Fibroblast of skin of left quadriceps (primary cell): ENCODE results near the gene TMEM143.
"Not testable (repeated sequence)": the region's sequence is repeated elsewhere in the genome, so short reads cannot be mapped to it uniquely, and the experiment has no call there.

ENCODE experiments used
- DNase-seq, 2 experiments: peaks; one replicate each; pipeline ENCODE4 v3.0.0-alpha.2; 2013; ENCODE audit warnings: low read depth in 2 of 2

Gene TMEM143

DNA sequence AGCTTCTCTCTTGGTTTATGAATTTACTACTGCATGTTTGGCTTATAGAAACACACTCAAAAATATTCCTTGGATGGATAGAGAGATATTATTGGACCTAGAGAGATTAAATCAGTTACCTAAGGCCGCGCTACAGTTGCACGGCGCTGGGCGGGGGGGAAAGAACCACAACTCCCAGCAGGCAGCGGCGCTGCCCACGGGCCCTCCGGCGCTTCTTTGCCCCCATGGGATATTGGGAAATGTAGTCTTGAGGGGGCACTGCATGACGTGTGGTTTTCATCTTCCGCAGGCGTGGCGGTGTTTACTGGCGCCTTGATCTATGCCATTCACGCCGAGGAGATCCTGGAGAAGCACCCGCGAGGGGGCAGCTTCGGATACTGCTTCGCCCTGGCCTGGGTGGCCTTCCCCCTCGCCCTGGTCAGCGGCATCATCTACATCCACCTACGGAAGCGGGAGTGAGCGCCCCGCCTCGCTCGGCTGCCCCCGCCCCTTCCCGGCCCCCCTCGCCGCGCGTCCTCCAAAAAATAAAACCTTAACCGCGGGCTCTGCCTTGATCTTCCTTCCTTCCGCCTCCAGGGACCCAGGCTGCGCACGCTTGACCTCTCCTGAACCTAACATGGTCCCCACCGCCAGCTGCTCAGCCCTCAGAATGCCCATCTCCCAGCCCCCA, 33.6 kb downstream of the TMEM143 start:
- no peak for DNase-seq

GRCh38 chr19:48329167-48329891, 34.4 kb downstream of the TMEM143 start:
- no peak for DNase-seq

GRCh38 chr19:48325265-48325910, 38.4 kb downstream of the TMEM143 start, which contains the start of gene EMP3:
TSS of gene EMP3 (plus strand) at chr19:48325552. CDS start at chr19:48326845, 1,293 bp downstream.
- peak; percentile 86 to 89 for DNase-seq

- DNase-seq, result peak; percentile 98
These were observed 41.8 kb downstream of the TMEM143 start for GRCh38 chr19:48321622-48322591.

- peak; percentile 78 to 79 for DNase-seq
These were observed 42.4 kb downstream of the TMEM143 start for GRCh38 chr19:48321372-48321621.

GRCh38 chr19:48319647-48320541, 43.8 kb downstream of the TMEM143 start:
- DNase-seq, result peak; percentile 57 to 60

GRCh38 chr19:48318286-48318987, 45.3 kb downstream of the TMEM143 start:
- DNase-seq, result no peak

- DNase-seq, result not testable (repeated sequence)
These were observed 46.1 kb downstream of the TMEM143 start for GRCh38 chr19:48317708-48317960.

DNA sequence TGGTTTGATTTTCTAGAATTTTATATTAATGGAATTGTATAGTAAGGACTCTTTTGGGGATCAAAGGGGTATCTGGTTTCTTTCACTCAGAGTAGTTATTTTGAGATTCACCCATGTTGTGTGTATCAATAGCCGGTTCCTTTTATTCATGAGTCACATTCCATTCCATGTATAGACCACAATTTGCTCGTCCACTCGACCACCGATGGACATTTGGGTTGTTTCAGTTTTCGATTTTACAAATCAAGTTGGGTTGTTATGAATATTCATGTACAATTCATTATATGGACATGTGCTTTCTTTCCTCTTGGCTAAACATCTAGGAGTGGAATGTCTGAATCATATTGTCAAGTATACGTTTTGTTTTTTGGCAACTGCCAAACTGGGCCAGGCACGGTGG, 48.0 kb downstream of the TMEM143 start:
- no peak for DNase-seq

- no peak for DNase-seq
These were observed 52.4 kb downstream of the TMEM143 start for GRCh38 chr19:48311384-48311783.

- no peak for DNase-seq
These were observed 53.5 kb downstream of the TMEM143 start for GRCh38 chr19:48310227-48310626.

DNA sequence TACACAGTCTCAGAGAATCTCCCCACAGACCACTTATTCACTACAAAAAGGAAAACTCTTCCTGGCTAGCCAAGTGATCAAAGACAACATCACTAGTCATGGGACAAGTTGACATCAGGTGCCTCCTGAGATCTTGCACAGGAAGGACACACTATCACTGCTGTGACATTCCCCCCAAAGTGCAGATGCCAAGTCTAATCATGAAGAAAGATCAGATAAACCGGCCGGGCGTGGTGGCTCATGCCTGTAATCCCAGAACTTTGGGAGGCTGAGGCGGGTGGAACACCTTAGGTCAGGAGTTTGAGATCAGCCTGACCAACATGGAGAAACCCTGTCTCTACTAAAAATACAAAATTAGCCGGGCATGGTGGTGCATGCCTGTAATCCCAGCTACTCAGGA, 54.0 kb downstream of the TMEM143 start:
- DNase-seq, result not testable (repeated sequence)

- DNase-seq, result no peak
These were observed 54.8 kb downstream of the TMEM143 start for GRCh38 chr19:48308631-48309586.

- DNase-seq, result no peak
These were observed 59.9 kb downstream of the TMEM143 start for GRCh38 chr19:48303866-48304265.

DNA sequence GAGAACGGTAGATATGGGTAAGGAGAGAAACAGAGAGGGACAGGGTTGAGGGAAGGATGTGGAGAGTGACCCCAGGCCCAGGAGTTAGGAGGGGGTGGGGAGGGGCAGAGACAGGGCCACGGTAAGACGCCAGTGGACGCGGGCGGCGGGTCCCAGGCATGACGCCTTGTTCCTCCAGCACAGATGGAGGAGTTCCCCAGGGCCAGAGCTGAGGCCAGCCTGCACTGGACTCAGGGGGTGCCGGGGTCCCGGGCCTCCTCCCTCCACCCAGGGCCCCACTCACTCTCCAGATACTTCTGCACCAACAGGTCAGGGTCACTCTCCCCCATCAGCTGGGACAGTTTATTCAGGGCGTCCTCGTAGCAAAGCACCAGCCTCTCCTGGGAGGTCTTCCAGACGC, 60.4 kb downstream of the TMEM143 start:
- DNase-seq, result no peak

DNA sequence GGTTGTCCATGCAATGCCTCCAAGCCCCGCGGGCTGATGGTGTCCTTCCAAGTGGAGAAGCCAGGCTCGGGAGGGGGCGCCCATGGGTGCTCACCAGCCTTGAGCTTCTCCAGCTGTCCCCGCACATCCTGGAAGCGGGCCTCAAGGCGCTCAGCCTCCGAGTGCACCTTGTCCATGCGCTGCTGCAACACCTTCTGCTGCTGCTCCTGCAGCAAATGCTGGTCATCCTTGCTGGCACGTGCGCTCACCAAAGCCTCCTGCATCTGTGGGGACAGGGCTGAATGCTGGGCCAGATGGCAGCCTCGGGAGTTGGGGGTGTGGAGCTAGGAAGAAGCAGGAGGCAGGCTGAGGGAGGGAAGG, 61.2 kb downstream of the TMEM143 start:
- no peak for DNase-seq

DNA sequence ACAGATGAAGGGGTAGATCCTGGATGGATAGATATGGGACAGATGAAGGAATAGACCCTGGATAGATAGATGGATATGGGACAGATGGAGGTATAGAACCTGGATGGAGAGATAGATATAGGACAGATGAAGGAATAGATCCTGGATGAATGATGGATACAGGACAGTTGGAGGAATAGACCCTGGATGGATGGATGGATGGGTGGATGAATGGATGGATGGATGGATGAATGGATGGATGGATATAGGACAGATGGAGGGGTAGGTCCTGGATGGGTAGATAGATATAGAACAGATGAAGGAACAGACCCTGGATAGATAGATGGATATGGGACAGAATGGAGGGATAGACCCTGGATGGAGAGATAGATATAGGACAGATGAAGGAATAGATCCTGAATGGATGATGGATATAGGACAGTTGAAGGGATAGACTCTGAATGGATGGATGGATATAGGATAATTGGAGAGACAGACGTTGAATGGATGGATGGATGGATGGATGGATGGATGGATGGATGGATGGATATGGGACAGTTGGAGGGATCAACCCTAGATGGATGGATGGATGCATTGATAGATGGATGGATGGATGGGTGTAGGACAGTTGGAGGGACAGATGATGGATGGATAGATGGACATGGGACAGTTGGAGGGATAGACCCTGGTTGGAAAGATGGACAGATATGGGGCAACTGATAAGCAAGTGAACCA, 61.7 kb downstream of the TMEM143 start:
- no peak for DNase-seq

DNA sequence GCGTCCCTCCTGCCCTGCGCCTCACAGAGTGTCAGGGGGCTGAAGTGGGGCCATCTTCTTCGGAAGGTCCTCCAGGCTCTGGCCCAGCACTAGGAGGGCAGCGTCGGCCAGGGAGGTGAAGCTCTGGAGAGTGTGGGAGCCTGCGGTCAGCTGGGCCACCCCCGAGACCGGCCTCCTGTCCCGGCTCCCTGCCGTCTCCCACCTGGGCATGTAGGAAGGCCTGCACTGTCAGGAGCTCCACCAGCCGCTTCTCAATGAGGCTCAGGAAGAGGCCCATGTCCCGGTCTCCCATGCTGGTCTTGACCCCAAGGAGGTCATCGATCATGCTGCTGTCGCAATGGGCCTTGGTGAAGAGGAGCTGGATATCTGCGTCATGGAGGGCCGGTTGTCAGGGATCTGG, 65.8 kb downstream of the TMEM143 start:
- DNase-seq, result no peak
